ENCODE measurements around the gene ZFHX3. TPM values are rescaled to one million over a fixed set of nuclear protein-coding genes. Genes with fewer than 3 reads are reported as not detected.

Gene ZFHX3
- total and polyA plus RNA-seq, 2 donors from 2014 or later, result 2.3 to 29.3 TPM

DNA sequence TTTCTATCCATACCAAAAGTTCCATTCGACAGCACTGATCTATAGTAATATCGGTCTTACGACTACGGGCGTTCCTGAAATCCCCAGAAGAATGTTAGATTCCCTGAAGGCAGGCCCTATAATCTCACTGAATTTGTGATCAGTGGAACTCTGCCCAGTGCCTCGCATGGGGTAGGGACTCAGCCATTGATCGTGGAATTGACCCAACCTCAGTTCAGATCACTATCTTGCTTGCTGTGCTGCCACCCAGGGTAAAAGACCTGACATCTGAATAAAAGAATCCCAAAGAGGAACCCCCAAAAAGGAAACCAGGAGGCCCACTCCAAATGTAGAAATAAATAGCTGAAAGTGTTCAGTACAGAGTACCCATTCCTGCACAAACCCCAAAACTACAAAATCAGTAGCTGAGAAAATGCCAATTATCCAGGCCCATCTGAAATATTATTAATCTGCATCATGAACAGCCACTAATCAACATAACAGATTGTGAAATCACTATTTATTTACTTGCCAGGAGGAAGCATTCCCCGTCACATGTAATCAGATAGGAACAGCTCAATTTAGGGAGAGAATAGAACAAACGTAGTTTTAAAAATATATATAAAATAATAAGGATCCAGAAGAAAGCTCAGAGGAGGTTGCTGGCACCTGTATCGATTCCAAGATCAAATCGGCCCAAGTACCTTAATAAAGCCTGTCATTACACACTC is 221.9 kb downstream of the ZFHX3 start:
- Histone ChIP-seq H3K9me3 (ENCODE audit: control insufficient read depth in 2 of 3, insufficient read depth in 1 of 3, low read length in 3 of 3) (no peaks in the 10 kb centered on the region), H3K36me3 (ENCODE audit: control insufficient read depth in 2 of 3, insufficient read depth in 3 of 3, low read length in 3 of 3) (peaks cover 0 to 2% (median 0%) of the 10 kb centered on the region in 3 donors), H3K27me3 (ENCODE audit: control insufficient read depth, insufficient read depth, low read length) (no peaks in the 10 kb centered on the region), H3K27ac (ENCODE audit: low read depth in 2 of 2, low read length in 2 of 2) (no peak overlapping the region), H3K4me1 (ENCODE audit: control insufficient read depth in 2 of 3, insufficient read depth in 2 of 3, low read depth in 1 of 3, low read length in 3 of 3) (peaks cover 0 to 2% (median 0%) of the 10 kb centered on the region in 3 donors), H3K9ac (ENCODE audit: low read length in 3 of 3) (no peak overlapping the region), H3K4me3 (ENCODE audit: low read length in 3 of 3) (no peak overlapping the region)
- intact Hi-C loops (cut with DNase I), result no loop called here
- no peak for TF ChIP-seq CTCF (IDR thresholded peaks at IDR 0.05; ENCODE audit: borderline replicate concordance, extremely low read depth, insufficient read depth)
- no peak for FAIRE-seq
- DNase-seq, result no peak

- TF ChIP-seq CTCF (IDR thresholded peaks at IDR 0.05; ENCODE audit: borderline replicate concordance, extremely low read depth, insufficient read depth), result no peak
- Histone ChIP-seq H3K9ac (ENCODE audit: low read length in 3 of 3) (no peak overlapping the region), H3K27me3 (ENCODE audit: control insufficient read depth, insufficient read depth, low read length) (no peaks in the 10 kb centered on the region), H3K9me3 (ENCODE audit: control insufficient read depth in 2 of 3, insufficient read depth in 1 of 3, low read length in 3 of 3) (no peaks in the 10 kb centered on the region), H3K36me3 (ENCODE audit: control insufficient read depth in 2 of 3, insufficient read depth in 3 of 3, low read length in 3 of 3) (peaks cover 0 to 2% (median 0%) of the 10 kb centered on the region in 3 donors), H3K4me1 (ENCODE audit: control insufficient read depth in 2 of 3, insufficient read depth in 2 of 3, low read depth in 1 of 3, low read length in 3 of 3) (peaks cover 2 to 6% (median 3%) of the 10 kb centered on the region in 3 donors), H3K4me3 (ENCODE audit: low read length in 3 of 3) (no peak overlapping the region), H3K27ac (ENCODE audit: low read depth in 2 of 2, low read length in 2 of 2) (no peak overlapping the region)
- no peak for DNase-seq
- intact Hi-C loops (cut with DNase I), result no loop called here
- FAIRE-seq, result no peak
Observed at GRCh38 chr16:72824761-72825160, 223.2 kb downstream of the ZFHX3 start.

DNA sequence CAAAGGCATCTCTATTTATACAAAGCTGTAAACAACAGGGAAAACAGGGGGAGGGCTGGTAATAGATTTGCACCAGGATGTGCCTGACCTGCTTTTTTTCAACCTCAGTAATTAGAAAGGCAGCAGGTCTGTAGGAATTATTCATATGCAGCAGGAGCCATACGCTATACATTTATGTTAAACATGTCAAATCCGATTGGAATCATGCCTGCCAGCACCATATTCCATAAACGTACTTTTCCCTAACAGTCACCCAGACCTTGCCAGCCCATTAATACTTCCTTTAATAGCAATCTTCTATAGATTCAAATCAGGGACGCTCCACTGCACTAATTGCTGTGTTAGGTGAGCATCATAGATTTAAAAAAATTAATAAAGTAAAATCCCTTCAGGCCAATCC is 223.9 kb downstream of the ZFHX3 start:
- H3K27me3 ChIP-seq (ENCODE audit: control insufficient read depth, insufficient read depth, low read length), result no peaks in the 10 kb centered on the region
- H3K4me3 ChIP-seq (ENCODE audit: low read length in 3 of 3), result no peak overlapping the region
- no peak for TF ChIP-seq CTCF (IDR thresholded peaks at IDR 0.05; ENCODE audit: borderline replicate concordance, extremely low read depth, insufficient read depth)
- no peak overlapping the region for H3K9ac ChIP-seq (ENCODE audit: low read length in 3 of 3)
- H3K27ac ChIP-seq (ENCODE audit: low read depth in 2 of 2, low read length in 2 of 2), result no peak overlapping the region
- no peaks in the 10 kb centered on the region for H3K36me3 ChIP-seq (ENCODE audit: control insufficient read depth in 2 of 3, insufficient read depth in 3 of 3, low read length in 3 of 3)
- FAIRE-seq, result no peak
- no peaks in the 10 kb centered on the region for H3K9me3 ChIP-seq (ENCODE audit: control insufficient read depth in 2 of 3, insufficient read depth in 1 of 3, low read length in 3 of 3)
- intact Hi-C loops (cut with DNase I), result no loop called here
- no peak for DNase-seq
- peaks cover 2 to 6% (median 3%) of the 10 kb centered on the region in 3 donors for H3K4me1 ChIP-seq (ENCODE audit: control insufficient read depth in 2 of 3, insufficient read depth in 2 of 3, low read depth in 1 of 3, low read length in 3 of 3)

Measured in kidney (tissue), 14 donors.